ENCODE data around the gene PRKX.

GRCh38 chrX:3636803-3637202 is 76.6 kb downstream of the PRKX start:
- TF ChIP-seq CTCF (IDR thresholded peaks at IDR 0.05; ENCODE audit: low read length) (no peak), EZH2 (IDR thresholded peaks at IDR 0.05; ENCODE audit: borderline replicate concordance, low read length) (no peak)
